HFF-Myc (cell line): ENCODE measurements around the gene RERE.
A peak's percentile ranks its signal among the peaks of the same experiment; 100 is the strongest.

Source experiments
- DNase-seq: peaks from one replicate; pipeline ENCODE4 v3.0.0-alpha.2; 2011; ENCODE audit warnings: low read depth; ENCODE audit errors: extremely low read depth
- H3K4me3 ChIP-seq: replicated peaks from 2 replicates; pipeline ENCODE4 v1.5.1; 2011; ENCODE audit warnings: low read depth, mild to moderate bottlenecking, control low read depth, low read length
- TF ChIP-seq, protein P1 (sequence below): IDR thresholded peaks from 2 replicates; pipeline ENCODE4 v1.5.1; 2012; ENCODE audit warnings: mild to moderate bottlenecking, low read depth, low read length, control low read depth; ENCODE audit errors: missing control alignments

The RERE gene

GRCh38 chr1:8578936-8579335 lies 238.5 kb downstream of the RERE start:
- TF ChIP-seq, protein P1, sequence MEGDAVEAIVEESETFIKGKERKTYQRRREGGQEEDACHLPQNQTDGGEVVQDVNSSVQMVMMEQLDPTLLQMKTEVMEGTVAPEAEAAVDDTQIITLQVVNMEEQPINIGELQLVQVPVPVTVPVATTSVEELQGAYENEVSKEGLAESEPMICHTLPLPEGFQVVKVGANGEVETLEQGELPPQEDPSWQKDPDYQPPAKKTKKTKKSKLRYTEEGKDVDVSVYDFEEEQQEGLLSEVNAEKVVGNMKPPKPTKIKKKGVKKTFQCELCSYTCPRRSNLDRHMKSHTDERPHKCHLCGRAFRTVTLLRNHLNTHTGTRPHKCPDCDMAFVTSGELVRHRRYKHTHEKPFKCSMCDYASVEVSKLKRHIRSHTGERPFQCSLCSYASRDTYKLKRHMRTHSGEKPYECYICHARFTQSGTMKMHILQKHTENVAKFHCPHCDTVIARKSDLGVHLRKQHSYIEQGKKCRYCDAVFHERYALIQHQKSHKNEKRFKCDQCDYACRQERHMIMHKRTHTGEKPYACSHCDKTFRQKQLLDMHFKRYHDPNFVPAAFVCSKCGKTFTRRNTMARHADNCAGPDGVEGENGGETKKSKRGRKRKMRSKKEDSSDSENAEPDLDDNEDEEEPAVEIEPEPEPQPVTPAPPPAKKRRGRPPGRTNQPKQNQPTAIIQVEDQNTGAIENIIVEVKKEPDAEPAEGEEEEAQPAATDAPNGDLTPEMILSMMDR: no peak
- DNase-seq: no peak
- H3K4me3 ChIP-seq: no peak overlapping the region

DNA sequence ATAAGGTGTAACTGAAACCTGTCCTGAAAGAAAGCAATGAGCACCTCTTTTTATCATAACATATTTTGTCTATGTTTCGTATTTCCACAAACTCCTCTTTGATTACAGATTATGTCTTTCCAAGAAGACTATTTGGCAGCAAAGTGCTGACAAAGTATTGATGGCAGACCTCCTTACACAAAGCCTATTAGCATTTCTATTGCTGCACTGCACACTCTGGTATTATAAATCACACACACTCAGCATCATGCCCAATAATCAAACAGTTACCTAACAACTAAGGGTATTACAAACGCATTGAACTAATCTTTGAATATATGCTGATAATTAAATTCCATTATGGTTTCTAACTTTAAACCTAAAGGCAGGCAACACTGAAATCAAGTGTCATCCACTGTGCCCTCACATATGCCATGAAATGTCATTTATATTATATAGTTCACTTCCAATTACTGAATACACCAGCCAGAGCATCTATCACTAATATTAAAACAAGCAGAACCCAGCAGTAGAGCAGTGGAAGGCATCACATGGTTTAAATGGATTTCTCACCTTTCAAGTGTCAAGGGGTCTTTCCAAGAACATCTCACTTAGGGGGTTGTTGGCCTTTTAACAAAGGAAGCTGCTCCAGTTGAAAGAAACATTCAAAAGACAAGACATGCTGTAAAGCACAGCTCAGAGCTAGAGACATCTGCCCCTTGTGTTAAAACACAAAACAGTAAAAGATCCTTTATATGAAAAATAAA lies 239.1 kb downstream of the RERE start:
- TF ChIP-seq, protein P1: no peak

DNA sequence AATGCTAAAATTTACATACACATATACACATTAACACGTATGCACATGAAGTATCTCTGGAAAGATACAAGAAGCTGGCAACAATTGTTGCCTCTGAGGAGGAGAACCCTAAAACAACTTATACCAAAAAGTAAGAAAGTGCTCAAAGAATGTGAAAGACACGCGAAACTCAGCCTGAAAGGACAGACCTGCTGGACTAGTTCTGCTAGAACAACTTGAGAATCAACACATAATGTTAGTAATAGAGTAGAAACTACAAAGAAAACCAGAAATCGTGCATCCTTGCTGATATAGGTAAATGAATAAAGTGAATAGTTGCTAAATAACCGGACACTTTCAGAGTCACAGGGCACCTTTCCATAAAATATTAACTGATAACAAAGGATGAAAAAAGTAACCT lies 242.5 kb downstream of the RERE start:
- no peak overlapping the region for H3K4me3 ChIP-seq
- DNase-seq: no peak
- TF ChIP-seq, protein P1: no peak

More for the DNA sequence above, 239.1 kb downstream of the RERE start:
- no peak overlapping the region for H3K4me3 ChIP-seq
- no peak for DNase-seq

DNA sequence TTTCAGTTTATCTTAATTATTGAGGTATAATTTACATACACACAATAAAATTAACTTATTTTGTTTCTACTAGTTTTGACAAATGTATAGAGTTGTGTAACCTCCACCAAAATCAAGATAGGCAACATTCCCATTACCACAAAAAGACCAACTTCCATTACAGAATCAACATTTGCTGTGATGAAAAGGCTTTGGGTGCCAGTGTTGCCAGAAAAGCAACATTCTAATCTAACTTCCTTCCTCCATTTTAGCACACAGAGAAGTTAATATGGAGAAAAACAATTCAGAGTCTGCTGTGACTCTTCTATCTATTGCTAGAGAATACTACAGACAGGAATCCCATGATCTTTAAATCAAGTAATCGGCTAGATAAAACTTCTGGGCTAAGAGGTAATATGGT lies 245.3 kb downstream of the RERE start:
- TF ChIP-seq, protein P1: no peak
- DNase-seq: no peak
- H3K4me3 ChIP-seq: no peak overlapping the region

- no peak overlapping the region for H3K4me3 ChIP-seq
- DNase-seq: no peak
- TF ChIP-seq, protein P1: peak; percentile 21
These were observed 246.0 kb downstream of the RERE start for GRCh38 chr1:8571200-8571984.

DNA sequence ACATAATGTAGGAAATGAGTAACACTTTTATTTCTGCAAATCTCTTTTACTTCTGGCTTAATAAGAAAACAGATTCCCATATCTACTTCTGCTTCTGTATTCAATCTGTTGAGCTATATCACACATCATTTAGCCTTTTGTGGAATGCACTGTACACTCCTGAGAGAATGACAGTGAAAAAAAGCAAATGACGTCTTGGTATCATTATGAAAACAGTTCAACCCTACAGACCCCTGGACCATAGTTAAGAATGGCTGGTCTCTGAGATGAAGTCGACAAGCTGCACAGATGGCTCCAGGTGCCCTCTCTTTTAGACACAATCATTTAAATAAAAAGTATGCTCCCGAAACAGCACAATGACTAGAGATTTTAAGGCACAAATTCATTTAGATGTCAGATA lies 247.0 kb downstream of the RERE start:
- no peak for DNase-seq
- TF ChIP-seq, protein P1: no peak
- no peak overlapping the region for H3K4me3 ChIP-seq
